HG02981 (cell line): ENCODE data around the gene FUCA2.

Source experiments
- ATAC-seq: cut with Tn5 transposase; IDR thresholded peaks from one replicate; pipeline ENCODE4 v1.9.1; 2021; ENCODE audit warnings: mild to moderate bottlenecking, moderate library complexity; ENCODE audit not compliant: unreplicated experiment

Gene FUCA2, protein sequence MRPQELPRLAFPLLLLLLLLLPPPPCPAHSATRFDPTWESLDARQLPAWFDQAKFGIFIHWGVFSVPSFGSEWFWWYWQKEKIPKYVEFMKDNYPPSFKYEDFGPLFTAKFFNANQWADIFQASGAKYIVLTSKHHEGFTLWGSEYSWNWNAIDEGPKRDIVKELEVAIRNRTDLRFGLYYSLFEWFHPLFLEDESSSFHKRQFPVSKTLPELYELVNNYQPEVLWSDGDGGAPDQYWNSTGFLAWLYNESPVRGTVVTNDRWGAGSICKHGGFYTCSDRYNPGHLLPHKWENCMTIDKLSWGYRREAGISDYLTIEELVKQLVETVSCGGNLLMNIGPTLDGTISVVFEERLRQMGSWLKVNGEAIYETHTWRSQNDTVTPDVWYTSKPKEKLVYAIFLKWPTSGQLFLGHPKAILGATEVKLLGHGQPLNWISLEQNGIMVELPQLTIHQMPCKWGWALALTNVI

GRCh38 chr6:143510991-143511891 is at the start of gene FUCA2:
Gene FUCA2, minus strand, starts transcription at chr6:143511720. Its CDS starts 86 bp downstream, at chr6:143511634.
- ATAC-seq = peak; percentile 58

DNA sequence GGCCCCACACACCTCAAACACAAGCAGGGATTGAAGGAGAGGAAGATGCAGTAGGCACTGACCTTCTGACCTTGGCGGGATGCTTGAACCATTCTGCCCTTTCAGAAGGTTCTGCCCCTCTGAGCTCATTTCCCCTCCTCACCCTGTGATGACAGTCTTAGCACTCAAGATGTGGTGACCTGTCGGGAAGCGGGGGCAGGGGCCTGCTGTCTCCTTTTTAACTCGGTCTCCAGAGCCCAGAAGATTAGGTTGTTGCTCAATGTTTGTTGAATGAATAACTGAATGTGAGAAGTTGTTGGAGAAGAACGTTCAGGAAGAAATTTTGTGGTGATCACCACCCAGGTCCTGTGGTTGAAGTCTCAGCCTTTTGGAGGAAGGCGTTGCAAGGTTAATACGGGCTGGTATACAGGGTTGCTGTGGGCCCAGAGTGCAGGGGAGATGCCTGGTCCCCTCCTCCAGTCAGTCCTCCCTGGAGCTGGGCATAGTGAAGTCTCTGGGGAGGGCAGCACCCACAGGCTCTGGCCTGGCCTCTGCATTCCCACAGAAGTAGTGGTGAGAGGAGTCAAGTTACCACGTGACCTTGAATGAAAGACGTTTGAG is 49.7 kb upstream of the FUCA2 start:
- no peak for ATAC-seq

GRCh38 chr6:143559051-143559660 is 47.6 kb upstream of the FUCA2 start:
- ATAC-seq = no peak

DNA sequence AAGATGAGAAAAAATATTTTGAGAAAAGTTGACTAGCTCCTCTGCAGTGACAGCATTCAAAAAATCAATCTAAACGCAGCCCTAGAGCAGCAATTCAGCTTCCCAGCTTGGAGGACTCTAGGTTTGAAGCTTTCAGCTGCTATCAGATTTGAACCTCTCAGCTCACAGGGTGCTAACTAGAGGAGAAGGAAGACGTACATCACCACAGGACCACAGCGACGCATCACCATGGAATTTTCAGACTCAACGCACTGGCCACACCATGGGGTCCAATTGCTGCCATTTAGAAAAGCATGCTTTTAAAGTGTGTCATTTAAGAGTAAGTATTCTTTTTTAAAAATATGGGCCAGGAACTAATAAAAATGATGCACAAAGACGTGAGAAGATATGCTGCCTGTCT is 45.0 kb upstream of the FUCA2 start:
- no peak for ATAC-seq

DNA sequence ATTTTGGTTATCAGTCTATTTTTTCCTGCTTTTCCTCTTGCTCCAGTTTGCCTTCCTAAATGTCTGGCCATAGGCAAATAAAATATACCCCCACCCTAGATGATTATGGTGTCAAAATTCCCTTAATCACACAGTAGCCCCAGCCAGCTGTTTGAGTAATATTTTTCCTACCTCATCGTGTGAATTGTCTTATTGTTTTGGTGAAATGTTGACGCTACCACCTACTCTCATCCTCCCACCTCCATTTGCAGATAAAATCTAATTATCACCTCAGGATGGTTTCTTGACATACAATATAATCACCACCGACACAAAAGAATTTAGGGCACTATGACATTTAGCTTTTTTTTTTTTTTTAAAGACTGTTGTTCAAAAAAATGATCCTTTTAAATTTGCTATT is 44.1 kb upstream of the FUCA2 start:
- no peak for ATAC-seq

DNA sequence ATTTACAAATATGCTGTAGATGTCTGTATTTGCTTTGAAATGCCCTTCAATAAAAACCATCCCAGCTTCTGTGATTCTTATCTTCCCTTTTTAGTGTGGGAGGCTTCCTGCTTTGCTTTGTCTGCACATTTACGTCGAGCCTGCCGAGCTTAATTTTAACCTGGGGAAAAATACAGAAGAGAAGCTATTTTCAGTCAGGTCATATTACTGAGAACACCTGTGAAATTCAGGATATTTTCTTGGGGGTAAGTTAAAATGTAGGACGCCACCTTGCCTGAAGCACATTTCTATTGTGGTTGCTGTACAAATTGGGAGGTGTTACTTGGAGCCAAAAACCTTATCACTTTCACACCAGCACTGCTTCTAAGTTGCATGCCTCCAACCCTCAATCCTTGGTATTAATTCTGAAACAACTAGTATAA is 43.6 kb upstream of the FUCA2 start:
- ATAC-seq = no peak

DNA sequence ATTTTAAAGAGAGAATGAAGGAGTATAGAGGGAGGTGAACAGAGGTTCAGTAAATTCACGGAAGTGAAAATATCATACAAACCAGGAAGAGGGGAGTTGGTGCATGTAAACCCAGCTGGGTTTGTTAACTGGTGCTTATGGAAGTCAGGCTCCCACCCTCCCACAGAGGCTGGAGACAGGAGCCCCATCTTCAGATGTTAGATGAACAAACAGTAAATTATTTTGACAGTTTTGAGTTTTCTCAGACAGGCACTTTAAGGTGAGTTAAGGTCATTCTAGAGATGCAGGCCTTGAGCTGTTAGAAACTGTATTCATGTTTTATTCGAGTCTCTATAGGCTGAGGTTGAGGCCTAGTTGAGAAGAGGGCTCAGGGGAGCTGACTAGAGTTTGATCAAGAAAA is 41.8 kb upstream of the FUCA2 start:
- no peak for ATAC-seq

DNA sequence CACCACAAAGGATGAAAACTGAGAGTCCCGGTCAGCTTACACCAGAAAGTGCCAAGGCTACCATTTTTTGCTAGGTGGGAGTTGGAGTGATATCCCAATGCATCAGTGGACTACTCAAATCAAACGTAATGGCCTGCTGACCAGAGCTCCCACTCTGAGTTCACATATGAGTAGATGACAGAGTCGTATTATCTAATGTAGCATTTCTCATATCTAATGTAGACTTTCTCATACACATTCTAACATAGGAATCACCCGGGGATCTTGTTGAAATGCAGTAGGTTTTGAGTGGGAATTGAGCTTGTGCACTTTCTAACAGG is 38.4 kb upstream of the FUCA2 start:
- ATAC-seq = peak; percentile 38

GRCh38 chr6:143549221-143549948 is 37.9 kb upstream of the FUCA2 start:
- ATAC-seq = peak; percentile 62

GRCh38 chr6:143546599-143546998 is 35.1 kb upstream of the FUCA2 start:
- ATAC-seq = no peak

- no peak for ATAC-seq
Measured at GRCh38 chr6:143545976-143546547, 34.5 kb upstream of the FUCA2 start.

DNA sequence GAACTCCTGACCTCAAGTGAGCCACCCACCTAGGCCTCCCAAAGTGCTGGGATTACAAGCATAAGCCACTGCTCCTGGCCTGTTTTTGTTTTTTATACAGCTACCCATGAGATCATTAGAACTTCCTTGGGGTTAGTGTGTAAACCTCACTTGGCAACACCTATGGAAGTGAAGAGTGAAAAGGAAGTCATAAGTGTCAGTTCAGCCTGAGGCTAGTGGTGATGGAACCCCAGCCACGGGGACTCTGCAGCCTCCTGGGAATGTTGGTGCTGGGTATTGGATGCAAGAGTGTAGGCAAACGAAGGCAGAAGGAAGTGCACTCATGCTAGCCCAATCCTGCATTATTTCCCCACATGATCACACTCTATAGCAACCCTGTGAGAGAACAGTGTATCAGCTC is 33.6 kb upstream of the FUCA2 start:
- ATAC-seq = no peak

- ATAC-seq = no peak
Measured at GRCh38 chr6:143544011-143544696, 32.6 kb upstream of the FUCA2 start.

DNA sequence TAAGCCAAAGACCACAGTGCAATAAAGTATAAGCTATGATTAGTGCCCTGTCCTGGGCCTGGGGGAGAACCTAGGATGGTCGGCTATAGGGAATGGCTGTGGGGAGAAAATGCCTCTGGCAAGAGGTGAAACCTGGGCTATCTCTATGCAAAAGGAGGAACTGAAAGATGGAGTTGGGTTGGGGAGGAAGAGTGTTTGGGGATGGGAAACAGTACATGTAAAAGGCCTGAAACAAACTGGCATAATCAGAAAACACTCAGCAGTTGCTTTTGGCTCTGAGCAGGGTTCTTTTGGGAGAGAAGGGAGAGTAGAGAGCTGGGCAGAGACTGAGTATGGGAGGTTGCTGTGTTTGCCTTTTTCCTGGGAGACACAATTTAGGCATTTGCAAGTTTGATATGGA is 31.9 kb upstream of the FUCA2 start:
- ATAC-seq = no peak

GRCh38 chr6:143542888-143543287 is 31.4 kb upstream of the FUCA2 start:
- ATAC-seq = no peak

DNA sequence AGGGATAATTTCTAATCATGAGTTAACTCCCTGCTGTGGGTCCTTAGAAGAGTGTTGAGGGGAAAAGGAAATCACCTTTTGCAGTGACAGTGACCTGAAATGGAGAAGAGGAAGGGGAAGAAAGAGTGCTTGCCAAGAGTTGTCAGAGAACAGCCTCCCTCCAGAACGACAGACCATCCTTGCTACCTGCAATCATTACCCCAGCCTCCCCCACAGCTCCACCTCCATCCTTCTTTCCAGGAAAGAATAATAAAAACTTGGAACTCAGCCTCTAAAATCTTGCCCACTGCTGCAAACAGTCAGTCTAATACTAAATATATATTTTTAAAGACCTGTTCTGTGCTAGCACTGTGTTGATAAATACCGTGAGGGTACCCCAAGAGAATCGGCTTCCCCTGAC is 28.7 kb upstream of the FUCA2 start:
- no peak for ATAC-seq

DNA sequence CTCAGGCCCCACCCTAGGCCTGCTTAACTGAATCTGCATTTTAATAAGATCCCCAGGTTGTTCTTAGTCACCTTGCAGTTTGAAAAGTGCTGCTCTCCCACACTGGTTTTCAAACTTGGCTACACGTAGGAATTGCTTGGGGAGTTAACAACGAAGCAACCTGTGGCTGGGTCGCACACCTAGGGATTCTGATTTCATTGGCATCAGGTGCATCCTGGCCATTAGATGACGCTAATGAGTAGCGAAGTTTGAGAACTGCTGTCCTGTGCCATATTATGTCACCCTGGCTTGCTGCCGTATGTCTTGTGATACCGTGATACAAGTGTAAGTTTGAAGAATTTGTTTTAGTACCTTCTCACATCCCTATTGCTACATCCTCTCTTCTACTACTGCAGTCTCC is 28.2 kb upstream of the FUCA2 start:
- no peak for ATAC-seq

DNA sequence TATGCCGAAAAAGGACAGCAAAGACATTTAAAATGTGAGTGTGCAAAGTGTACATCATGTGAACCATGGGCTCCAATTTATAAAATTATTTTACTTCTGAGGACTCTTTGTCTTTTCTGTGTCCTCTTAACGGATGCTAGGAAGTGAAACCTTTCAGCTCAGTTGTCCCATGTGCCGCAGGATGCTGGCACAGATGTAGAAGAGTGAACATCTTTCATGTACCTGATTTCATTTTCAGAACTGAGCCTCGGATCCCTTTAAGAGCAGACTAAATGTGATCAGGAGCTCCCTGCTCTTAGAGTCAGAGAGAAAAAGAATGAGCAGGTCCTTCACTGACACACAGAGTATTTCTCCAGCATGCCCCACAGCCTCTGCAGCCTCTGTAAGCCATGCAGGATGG is 27.6 kb upstream of the FUCA2 start:
- no peak for ATAC-seq

- ATAC-seq = no peak
Measured at GRCh38 chr6:143538374-143538773, 26.9 kb upstream of the FUCA2 start.
